Activated T-cell treated with anti-CD3 and anti-CD28 coated beads, Interleukin-2, amount 50 U/mL, for 72 hours (primary cell): Measurements from ENCODE around the gene TMPRSS6. TPM values are rescaled to one million over a fixed set of nuclear protein-coding genes. Genes with fewer than 3 reads are reported as not detected.

Experiments
- ATAC-seq, 2 donors: fragments of 150-1000 bp; cut with Tn5 transposase; replicated peaks in 1 of 2; 2 replicates each; pipeline ENCODE4 v1.10.0; 2021; ENCODE audit warnings: moderate library complexity in 2 of 2, mild to moderate bottlenecking in 1 of 2
- DNase-seq, 2 donors: peaks; one replicate each; pipeline ENCODE4 v3.0.0; 2021 to 2022; ENCODE audit warnings: mixed read lengths in 1 of 2
- H3K27ac Mint-ChIP-seq: one replicate; pipeline ENCODE4 v1.8.0; 2022; ENCODE audit warnings: mild to moderate bottlenecking, moderate library complexity, mixed read lengths
- H3K27me3 Mint-ChIP-seq: one replicate; pipeline ENCODE4 v1.8.0; 2022; ENCODE audit warnings: low read depth, mixed read lengths
- H3K36me3 Mint-ChIP-seq, 2 donors: one replicate each; pipeline ENCODE4 v1.8.0; 2022; ENCODE audit warnings: mixed read lengths in 2 of 2, mild to moderate bottlenecking in 1 of 2; ENCODE audit not compliant: insufficient read depth in 2 of 2
- H3K4me1 Mint-ChIP-seq: one replicate; pipeline ENCODE4 v1.8.0; 2022; ENCODE audit warnings: low read depth, mixed read lengths
- H3K4me3 Mint-ChIP-seq, 2 donors: one replicate each; pipeline ENCODE4 v1.8.0; 2022; ENCODE audit warnings: mild to moderate bottlenecking in 2 of 2, mixed read lengths in 2 of 2, moderate library complexity in 2 of 2
- H3K9me3 Mint-ChIP-seq, 2 donors: one replicate each; pipeline ENCODE4 v1.8.0; 2022; ENCODE audit warnings: mixed read lengths in 2 of 2
- total RNA-seq, 2 donors: library from RNA; stranded (reverse); gene quantifications; one replicate each; pipeline ENCODE4 v1.2.3, GENCODE V29; 2022

The TMPRSS6 gene
- total RNA-seq, 2 donors from 2014 or later: 26.8 to 59.4 TPM

GRCh38 chr22:37015587-37015878 lies 94.0 kb downstream of the TMPRSS6 start:
- no peak for ATAC-seq
- Mint-ChIP-seq H3K27ac (no peak overlapping the region), H3K4me3 (no peak overlapping the region), H3K36me3 (no peaks in the 10 kb centered on the region), H3K4me1 (peaks cover 2% of the 10 kb centered on the region), H3K9me3 (no peaks in the 10 kb centered on the region), H3K27me3 (peaks cover 5% of the 10 kb centered on the region)
- no peak for DNase-seq

Other genes with a start within 250 kb of the TMPRSS6 start
- gene NCF4, start 248.7 kb downstream of the TMPRSS6 start, total RNA-seq: 10 to 100 TPM in 1 of 2 donors, 1 to 10 TPM in 1; 8.5 to 15.8 TPM
- 1 to 10 TPM; 1.8 to 3.8 TPM for gene CSF2RB, start 196.1 kb downstream of the TMPRSS6 start, total RNA-seq
- gene TST, start 90.3 kb downstream of the TMPRSS6 start, total RNA-seq: 1 to 10 TPM; 3.5 to 6.7 TPM
- gene MPST, start 90.0 kb downstream of the TMPRSS6 start, total RNA-seq: 10 to 100 TPM; 14.2 to 28.1 TPM
- 10 to 100 TPM; 27.9 to 30.1 TPM for gene KCTD17, start 58.0 kb downstream of the TMPRSS6 start, total RNA-seq
- 100 to 1,000 TPM; 313 to 440 TPM for gene IL2RB, start 40.2 kb upstream of the TMPRSS6 start, total RNA-seq
- 10 to 100 TPM; 22.7 to 30.0 TPM for gene C1QTNF6, start 78.5 kb upstream of the TMPRSS6 start, total RNA-seq
- gene SSTR3, start 102.8 kb upstream of the TMPRSS6 start, total RNA-seq: 10 to 100 TPM in 1 of 2 donors, 1 to 10 TPM in 1; 10.0 to 14.6 TPM
- gene RAC2, start 134.6 kb upstream of the TMPRSS6 start, total RNA-seq: 100 to 1,000 TPM; 620 to 681 TPM
- gene CYTH4, start 172.8 kb upstream of the TMPRSS6 start, total RNA-seq: 10 to 100 TPM; 71.9 to 87.5 TPM